T-cell (primary cell): ENCODE data around the gene SPRYD3. TPM values are rescaled to one million over a fixed set of nuclear protein-coding genes. Genes with fewer than 3 reads are reported as not detected.
"Not testable (repeated sequence)": the region's sequence is repeated elsewhere in the genome, so short reads cannot be mapped to it uniquely, and the experiment has no call there.

Source experiments
- ATAC-seq, 4 experiments: fragments of 200-7000 bp in 3 of 4; fragments of 150-1000 bp in 1 of 4; cut with Tn5 transposase; replicated peaks in 1 of 4; 1 replicate in 3 of 4; 2 replicates in 1 of 4; pipeline ENCODE4 v1.10.0; 2021; ENCODE audit warnings: moderate library complexity in 3 of 4, mild to moderate bottlenecking in 2 of 4, moderate number of reproducible peaks in 1 of 4
- CTCF ChIA-PET, 2 donors: fragments of 300-600 bp; sonication (Branson Sonifier 250); formaldehyde crosslinking; loops; one replicate each; lab custom pipeline; 2022; ENCODE audit warnings: antibody characterized with exemption in 2 of 2; lab: Charles Lee
- POLR2A ChIA-PET, 2 donors: fragments of 300-600 bp; sonication (Branson Sonifier 250); formaldehyde crosslinking; loops; one replicate each; lab custom pipeline; 2022; ENCODE audit warnings: antibody characterized with exemption in 2 of 2; lab: Charles Lee
- DNase-seq, 35 experiments: peaks; one replicate each; pipeline versions ENCODE4 v3.0.0 to v3.0.0-alpha.2; 2013 to 2023
- H3K27ac ChIP-seq: one replicate; pipeline ENCODE4 v1.5.1; 2013; ENCODE audit warnings: low read length
- H3K27me3 ChIP-seq, 2 experiments: replicated peaks in 1 of 2; 1 replicate in 1 of 2; 2 replicates in 1 of 2; pipeline versions ENCODE4 v1.6.1 to v1.7.0; 2013; ENCODE audit warnings: low read length in 1 of 2, mixed read lengths in 1 of 2; ENCODE audit not compliant: control insufficient read depth in 2 of 2, insufficient read depth in 2 of 2; ENCODE audit errors: extremely low read depth in 1 of 2
- H3K36me3 ChIP-seq, 2 donors: 1 replicate in 1 of 2; 2 replicates in 1 of 2; pipeline versions ENCODE4 v1.6.1 to v1.7.0; 2013; ENCODE audit warnings: low read length in 1 of 2; ENCODE audit not compliant: control insufficient read depth in 2 of 2, insufficient read depth in 1 of 2; ENCODE audit errors: extremely low read depth in 1 of 2
- H3K4me1 ChIP-seq, 2 experiments: 1 replicate in 1 of 2; 2 replicates in 1 of 2; pipeline versions ENCODE4 v1.6.1 to v1.7.0; 2013; ENCODE audit warnings: low read length in 2 of 2, mixed read lengths in 1 of 2; ENCODE audit not compliant: insufficient read depth in 2 of 2, control insufficient read depth in 1 of 2; ENCODE audit errors: extremely low read depth in 1 of 2
- H3K4me3 ChIP-seq, 2 donors: 1 replicate in 1 of 2; 2 replicates in 1 of 2; pipeline versions ENCODE4 v1.5.1 to v1.7.0; 2013; ENCODE audit warnings: mild to moderate bottlenecking in 2 of 2, low read length in 1 of 2, moderate library complexity in 1 of 2; ENCODE audit not compliant: control insufficient read depth in 1 of 2; ENCODE audit errors: extremely low read depth in 1 of 2
- H3K9me3 ChIP-seq: 2 replicates; pipeline ENCODE4 v1.7.0; 2013
- H3K27ac Mint-ChIP-seq, 2 donors: one replicate each; pipeline ENCODE4 v1.8.0; 2020 to 2021; ENCODE audit warnings: mild to moderate bottlenecking in 2 of 2, mixed read lengths in 2 of 2
- H3K27me3 Mint-ChIP-seq, 2 donors: one replicate each; pipeline ENCODE4 v1.8.0; 2021 to 2022; ENCODE audit warnings: mixed read lengths in 2 of 2
- H3K36me3 Mint-ChIP-seq: one replicate; pipeline ENCODE4 v1.8.0; 2021; ENCODE audit warnings: mixed read lengths
- H3K4me1 Mint-ChIP-seq, 3 donors: one replicate each; pipeline ENCODE4 v1.8.0; 2020 to 2022; ENCODE audit warnings: mixed read lengths in 3 of 3, mild to moderate bottlenecking in 1 of 3
- H3K4me3 Mint-ChIP-seq, 3 donors: one replicate each; pipeline ENCODE4 v1.8.0; 2020 to 2022; ENCODE audit warnings: mild to moderate bottlenecking in 3 of 3, mixed read lengths in 3 of 3, moderate library complexity in 3 of 3
- H3K9me3 Mint-ChIP-seq, 3 donors: one replicate each; pipeline ENCODE4 v1.8.0; 2020 to 2022; ENCODE audit warnings: mixed read lengths in 3 of 3
- WGBS: methylation state at CpG from one replicate; pipeline ENCODE4 v1.1.5; 2013; ENCODE audit warnings: missing lambda C conversion rate; ENCODE audit not compliant: insufficient coverage; 5-methylcytosine and 5-hydroxymethylcytosine counted together
- total RNA-seq, 35 experiments: library from RNA in 6 of 35; stranded (reverse) in 6 of 35; fragments of 120-200 nt in 1 of 35; gene quantifications; one replicate each; pipeline versions ENCODE4 v1.2.1 to v1.2.4 and lab custom pipeline; 2013 to 2026

SPRYD3 gene
- total RNA-seq, 5 donors from 2014 or later (not counting 1 experiment from before 2014, with no cell fraction given): 29.3 to 65.0 (median 58.2) TPM

DNA sequence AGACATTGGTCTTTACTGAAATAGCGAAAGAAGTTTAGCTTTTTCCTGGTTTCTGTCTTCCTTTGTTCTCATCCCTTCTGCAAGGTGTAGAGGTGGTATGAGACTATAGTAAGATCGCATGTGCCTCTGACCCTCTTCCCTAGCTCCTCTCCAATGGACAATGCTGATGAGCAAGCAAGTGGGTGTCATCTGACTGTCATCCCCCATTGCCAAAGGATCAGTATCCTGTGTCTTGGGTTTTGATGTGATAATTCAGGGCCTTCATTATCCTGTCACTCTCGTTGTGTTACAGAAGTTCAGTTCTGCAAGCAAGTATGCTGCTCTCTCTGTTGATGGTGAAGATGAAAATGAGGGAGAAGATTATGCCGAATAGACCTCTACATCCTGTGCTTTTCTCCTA is 39.3 kb downstream of the SPRYD3 start:
- POLR2A ChIA-PET: no interaction called here

DNA sequence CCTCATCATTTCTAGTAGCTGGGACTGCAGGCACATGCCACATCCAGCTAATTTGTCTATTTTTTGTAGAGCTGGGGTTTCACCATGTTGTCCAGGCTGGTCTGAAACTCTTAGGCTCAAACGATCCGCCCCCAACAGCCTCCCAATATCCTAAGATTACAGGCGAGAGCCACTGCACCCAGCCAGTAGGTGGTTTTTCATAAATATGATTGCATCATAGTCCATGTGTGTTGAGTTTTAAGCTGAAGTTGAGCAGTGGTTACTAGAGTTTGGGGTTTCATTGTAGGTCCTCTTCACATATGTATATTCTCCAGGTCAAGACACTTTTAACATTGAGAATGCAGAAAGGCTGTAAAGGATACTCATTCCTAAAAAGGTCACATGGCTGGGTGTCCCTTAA is 42.4 kb downstream of the SPRYD3 start:
- no CpG with 5 or more reads among the region's 3 CpGs for WGBS
- Mint-ChIP-seq H3K9me3 (no peaks in the 10 kb centered on the region), H3K27ac (peak overlapping the region in 1 of 2 donors; percentile 16), H3K27me3 (no peaks in the 10 kb centered on the region), H3K36me3 (peaks cover 54% of the 10 kb centered on the region), H3K4me1 (peaks cover 18 to 23% (median 20%) of the 10 kb centered on the region in 3 donors), H3K4me3 (no peak overlapping the region)
- Histone ChIP-seq H3K27ac (no peak overlapping the region), H3K4me3 (no peak overlapping the region), H3K9me3 (no peaks in the 10 kb centered on the region), H3K4me1 (peaks cover 4 to 12% of the 10 kb centered on the region in 2 experiments), H3K27me3 (no peaks in the 10 kb centered on the region), H3K36me3 (peaks cover 5 to 79% of the 10 kb centered on the region in 2 donors)
- ATAC-seq (no peak), DNase-seq (no peak)
- ChIA-PET CTCF (interaction anchor here in 1 of 2 donors (0.5 kb wide), 1 partner anchor 623 kb away, joined by 4 read pairs; no protein-coding TSS in a partner anchor), POLR2A (interaction anchor here in 1 of 2 donors (0.5 kb wide), 1 partner anchor 25 kb away, joined by 3 read pairs; no protein-coding TSS in a partner anchor)

More for the DNA sequence above, 39.3 kb downstream of the SPRYD3 start:
- Mint-ChIP-seq H3K4me3 (no peak overlapping the region), H3K27ac (peak overlapping the region in 1 of 2 donors; percentile 25), H3K36me3 (peaks cover 35% of the 10 kb centered on the region), H3K27me3 (no peaks in the 10 kb centered on the region), H3K4me1 (peaks cover 18 to 23% (median 18%) of the 10 kb centered on the region in 3 donors), H3K9me3 (no peaks in the 10 kb centered on the region)
- CTCF ChIA-PET: interaction anchor here in 1 of 2 donors (0.7 kb wide), 1 partner anchor 972 kb away, joined by 3 read pairs; no protein-coding TSS in a partner anchor
- H3K27ac ChIP-seq: no peak overlapping the region
- peaks cover 4 to 12% of the 10 kb centered on the region in 2 experiments for H3K4me1 ChIP-seq
- peaks cover 5 to 52% of the 10 kb centered on the region in 2 donors for H3K36me3 ChIP-seq
- no peak overlapping the region for H3K4me3 ChIP-seq
- no CpG with 5 or more reads among the region's 4 CpGs for WGBS
- ATAC-seq (no peak), DNase-seq (no peak)
- H3K27me3 ChIP-seq: peaks cover 0 to 5% of the 10 kb centered on the region in 2 experiments
- no peaks in the 10 kb centered on the region for H3K9me3 ChIP-seq

- H3K27me3 ChIP-seq: no peaks in the 10 kb centered on the region
- no peak overlapping the region for H3K27ac ChIP-seq
- H3K9me3 ChIP-seq: no peaks in the 10 kb centered on the region
- Mint-ChIP-seq H3K27ac (peak overlapping the region; percentile 35 to 58), H3K27me3 (no peaks in the 10 kb centered on the region), H3K4me3 (no peak overlapping the region), H3K36me3 (peaks cover 56% of the 10 kb centered on the region), H3K4me1 (peaks cover 16 to 29% (median 17%) of the 10 kb centered on the region in 3 donors), H3K9me3 (no peaks in the 10 kb centered on the region)
- DNase-seq: no peak
- H3K4me1 ChIP-seq: peaks cover 4 to 12% of the 10 kb centered on the region in 2 experiments
- ChIA-PET POLR2A (no interaction called here), CTCF (interaction anchor here (0.6 to 1.0 kb wide), 2 partner anchors 14 to 1393 kb away, joined by 3 read pairs; no protein-coding TSS in a partner anchor)
- no peak for ATAC-seq
- H3K36me3 ChIP-seq: peaks cover 9 to 88% of the 10 kb centered on the region in 2 donors
- WGBS: 68% methylated on average over 5 of the region's 8 CpGs
- H3K4me3 ChIP-seq: no peak overlapping the region
Measured at GRCh38 chr12:53034459-53034858, 44.7 kb downstream of the SPRYD3 start.

DNA sequence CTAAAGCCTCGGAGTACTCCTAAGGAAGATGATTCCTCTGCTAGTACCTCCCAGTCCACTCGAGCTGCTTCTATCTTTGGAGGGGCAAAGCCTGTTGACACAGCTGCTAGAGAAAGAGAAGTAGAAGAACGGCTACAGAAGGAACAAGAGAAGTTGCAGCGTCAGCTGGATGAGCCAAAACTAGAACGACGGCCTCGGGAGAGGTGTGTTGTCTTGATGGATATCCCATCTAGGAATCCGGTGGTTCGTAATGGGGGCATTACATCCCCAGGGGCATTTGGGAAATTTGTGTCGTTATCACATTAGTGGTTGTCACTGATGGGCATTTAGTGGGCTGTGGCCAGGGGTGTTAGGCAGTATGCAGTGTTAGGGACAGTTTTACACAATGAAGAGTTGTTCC is 45.4 kb downstream of the SPRYD3 start:
- not testable (repeated sequence) for H3K4me3 Mint-ChIP-seq
- POLR2A ChIA-PET: interaction anchor here in 1 of 2 donors (0.6 kb wide), 1 partner anchor 304 kb away, joined by 4 read pairs; no protein-coding TSS in a partner anchor

GRCh38 chr12:53031616-53032015 is 47.6 kb downstream of the SPRYD3 start:
- no peak overlapping the region for H3K4me3 ChIP-seq
- no CpG with 5 or more reads among the region's 3 CpGs for WGBS
- H3K36me3 Mint-ChIP-seq: peaks cover 47% of the 10 kb centered on the region
- no peaks in the 10 kb centered on the region for H3K9me3 Mint-ChIP-seq
- H3K4me3 Mint-ChIP-seq: no peak overlapping the region
- no peaks in the 10 kb centered on the region for H3K9me3 ChIP-seq
- CTCF ChIA-PET: interaction anchor here in 1 of 2 donors (0.7 kb wide), 1 partner anchor 94 kb away, joined by 4 read pairs; no protein-coding TSS in a partner anchor
- H3K4me1 Mint-ChIP-seq: peaks cover 0 to 5% (median 5%) of the 10 kb centered on the region in 3 donors
- H3K27ac Mint-ChIP-seq: no peak overlapping the region
- no peak for ATAC-seq
- H3K27ac ChIP-seq: no peak overlapping the region
- DNase-seq: no peak
- H3K27me3 ChIP-seq: no peaks in the 10 kb centered on the region
- POLR2A ChIA-PET: interaction anchor here in 1 of 2 donors (0.6 kb wide), 1 partner anchor 598 kb away, joined by 3 read pairs; no protein-coding TSS in a partner anchor
- peaks cover 9 to 87% of the 10 kb centered on the region in 2 donors for H3K36me3 ChIP-seq
- H3K4me1 ChIP-seq: no peaks in the 10 kb centered on the region
- H3K27me3 Mint-ChIP-seq: no peaks in the 10 kb centered on the region

More for the DNA sequence above, 45.4 kb downstream of the SPRYD3 start:
- not testable (repeated sequence) for H3K27ac ChIP-seq, H3K9me3 Mint-ChIP-seq, H3K9me3 ChIP-seq, ATAC-seq, DNase-seq, H3K4me3 ChIP-seq, H3K27me3 ChIP-seq, H3K4me1 ChIP-seq, H3K27me3 Mint-ChIP-seq
- Mint-ChIP-seq H3K27ac (peak overlapping the region in 1 of 2 donors; percentile 35), H3K4me1 (peaks cover 11 to 24% (median 12%) of the 10 kb centered on the region in 3 donors), H3K36me3 (peaks cover 52% of the 10 kb centered on the region)
- 100% methylated on average over 6 of the region's 10 CpGs for WGBS
- H3K36me3 ChIP-seq: peaks cover 9 to 87% of the 10 kb centered on the region in 2 donors
- CTCF ChIA-PET: interaction anchor here in 1 of 2 donors (0.6 kb wide), 1 partner anchor 518 kb away, joined by 3 read pairs; no protein-coding TSS in a partner anchor

DNA sequence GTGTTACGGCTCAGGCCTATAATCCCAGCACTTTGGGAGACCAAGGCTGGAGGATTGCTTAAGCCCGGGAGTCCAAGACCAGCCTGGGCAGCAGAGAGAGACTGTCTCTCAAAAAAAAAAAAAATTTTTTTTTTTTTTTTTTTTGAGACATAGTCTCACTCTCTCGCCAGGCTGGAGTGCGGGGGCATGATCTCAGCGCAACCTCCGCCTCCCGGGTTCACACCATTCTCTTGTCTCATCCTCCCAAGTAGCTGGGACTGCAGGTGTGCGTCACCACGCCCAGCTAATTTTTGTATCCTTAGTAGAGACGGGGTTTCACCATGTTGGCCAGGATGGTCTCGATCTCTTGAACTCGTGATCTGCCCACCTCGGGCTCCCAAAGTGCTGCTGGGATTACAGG is 52.2 kb downstream of the SPRYD3 start:
- CTCF ChIA-PET, H3K27me3 ChIP-seq, H3K27me3 Mint-ChIP-seq, H3K9me3 Mint-ChIP-seq, H3K4me3 Mint-ChIP-seq, H3K9me3 ChIP-seq, ATAC-seq, H3K4me3 ChIP-seq, H3K4me1 ChIP-seq, DNase-seq, H3K27ac Mint-ChIP-seq, H3K27ac ChIP-seq: not testable (repeated sequence)
- Mint-ChIP-seq H3K4me1 (peaks cover 0 to 11% (median 1%) of the 10 kb centered on the region in 3 donors), H3K36me3 (peaks cover 45% of the 10 kb centered on the region)
- WGBS: 90% methylated on average over 11 of the region's 13 CpGs
- H3K36me3 ChIP-seq: peaks cover 6 to 84% of the 10 kb centered on the region in 2 donors
- POLR2A ChIA-PET: interaction anchor here in 1 of 2 donors (0.6 kb wide), 1 partner anchor 448 kb away, joined by 3 read pairs; no protein-coding TSS in a partner anchor
